CD4-positive, alpha-beta T cell treated with Interleukin-6 at 100 ng/mL for 8 hours (primary cell): ENCODE results near the gene CACNA1C.

Source experiments
- DNase-seq: peaks from one replicate; pipeline ENCODE4 v3.0.0-alpha.2; 2020; ENCODE audit warnings: mixed read lengths, low spot score

The CACNA1C gene

GRCh38 chr12:2414810-2415567 is 362.2 kb downstream of the CACNA1C start:
- DNase-seq = no peak

DNA sequence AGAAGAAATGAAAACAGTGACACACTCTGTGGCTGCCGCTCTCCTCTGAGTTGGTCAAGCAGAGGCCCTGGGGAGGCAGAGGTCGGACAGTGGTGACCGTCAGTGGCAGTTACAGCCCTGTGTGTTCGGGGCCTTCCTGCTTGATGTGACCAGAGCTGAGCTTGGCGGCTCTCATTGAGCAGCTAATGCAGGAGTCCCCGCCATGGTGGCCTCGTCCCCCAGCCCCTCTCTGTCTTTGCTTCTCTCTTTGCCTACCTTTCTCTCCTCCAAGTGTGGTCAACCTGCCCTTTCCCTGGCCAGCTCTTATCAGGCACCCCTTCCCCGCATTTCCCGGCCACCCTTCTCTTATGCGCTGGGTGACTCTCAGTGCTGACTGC is 362.8 kb downstream of the CACNA1C start:
- no peak for DNase-seq

GRCh38 chr12:2416158-2416557 is 363.4 kb downstream of the CACNA1C start:
- DNase-seq = no peak

DNA sequence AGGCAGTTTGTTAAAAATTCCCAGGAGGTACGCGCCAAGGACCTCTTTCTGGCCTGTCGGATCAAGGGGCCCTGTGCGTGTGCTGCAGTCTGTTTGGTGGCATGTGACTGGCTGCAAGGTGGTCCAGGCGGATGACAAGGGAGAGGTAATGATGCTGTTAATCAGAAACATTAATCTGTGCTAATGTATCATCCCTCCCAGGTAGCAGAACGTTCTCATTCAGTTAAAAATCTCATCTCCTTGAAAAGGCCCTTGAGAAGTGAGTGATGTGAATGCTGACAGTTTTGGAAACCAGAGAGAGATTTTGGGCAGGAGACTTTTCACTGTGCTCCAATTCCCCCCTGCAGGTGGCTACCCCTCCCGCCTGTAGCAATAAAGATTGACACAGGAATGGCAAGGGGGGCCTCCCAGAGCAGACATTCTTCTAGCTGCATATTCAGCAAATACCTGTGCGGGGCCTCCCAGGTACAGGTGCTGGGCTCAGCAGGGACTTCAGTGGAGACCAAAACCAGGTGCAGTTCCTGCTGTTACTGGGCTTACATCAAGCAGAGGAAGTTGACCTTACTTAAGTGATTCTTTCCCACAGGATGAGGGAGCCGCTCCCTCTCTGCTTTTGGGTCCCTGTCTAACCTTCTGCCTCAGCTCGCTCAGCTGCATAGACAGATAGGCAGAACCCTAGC is 364.8 kb downstream of the CACNA1C start:
- no peak for DNase-seq

DNA sequence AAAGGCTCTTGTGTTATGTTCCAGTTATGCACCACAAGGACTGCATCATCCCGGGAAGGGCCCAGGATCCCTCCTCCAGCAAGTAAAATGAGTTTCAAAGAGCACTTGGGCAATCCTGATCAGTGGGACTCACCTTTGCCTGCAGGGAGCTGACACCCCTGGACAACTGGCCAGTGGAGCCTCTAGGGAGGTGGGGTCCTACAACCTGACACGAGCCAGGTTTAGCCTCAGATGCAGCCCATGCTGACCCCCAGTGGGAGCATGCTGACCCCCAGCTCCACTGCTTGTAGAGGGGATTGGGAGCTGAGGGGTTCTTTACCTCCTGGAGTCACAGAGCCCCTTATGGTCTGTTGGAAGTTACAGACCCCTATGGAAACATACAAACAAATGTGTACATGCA is 365.8 kb downstream of the CACNA1C start:
- no peak for DNase-seq

DNA sequence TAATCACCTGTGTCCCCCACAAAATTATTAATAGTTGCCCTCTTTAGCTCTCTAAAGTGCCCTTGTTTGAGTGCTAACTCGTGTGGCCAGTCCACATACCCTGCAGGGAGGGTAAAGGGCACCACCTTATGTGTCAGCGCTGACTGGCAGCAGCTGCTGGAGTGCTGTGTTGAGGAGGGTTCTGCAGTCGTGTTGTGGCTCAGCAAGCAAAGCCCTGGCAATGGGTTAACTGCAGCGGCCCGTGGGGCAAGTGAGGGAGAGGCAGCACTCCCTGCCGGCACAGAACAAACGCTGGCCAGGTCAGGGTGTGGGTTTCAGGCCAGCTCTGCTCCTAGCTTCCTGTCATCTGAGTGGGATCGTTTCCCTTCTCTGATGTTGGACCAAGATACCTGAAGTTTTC is 369.8 kb downstream of the CACNA1C start:
- DNase-seq = no peak

- DNase-seq = no peak
Measured at GRCh38 chr12:2429032-2429431, 376.2 kb downstream of the CACNA1C start.

GRCh38 chr12:2431810-2432209 is 379.0 kb downstream of the CACNA1C start:
- DNase-seq = no peak

DNA sequence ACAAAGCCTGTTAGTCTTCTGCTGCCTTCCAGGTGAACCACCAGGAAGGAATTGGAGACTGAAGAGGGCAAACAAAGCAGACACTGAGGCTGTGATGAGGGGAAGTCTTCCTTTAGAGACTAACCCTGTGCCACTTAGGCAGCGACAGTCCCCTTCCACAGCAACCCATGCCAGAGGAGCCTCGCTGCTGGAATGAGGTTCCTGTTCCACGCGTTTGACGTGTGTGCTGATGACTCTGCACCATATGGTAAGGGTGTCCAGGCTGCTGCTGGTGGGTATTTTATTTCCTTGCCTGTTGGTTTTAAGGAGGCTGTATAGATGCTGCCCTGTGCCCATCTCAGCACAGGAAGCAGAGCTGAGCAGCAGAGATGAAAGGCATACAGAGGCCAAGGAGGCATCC is 380.1 kb downstream of the CACNA1C start:
- no peak for DNase-seq

DNA sequence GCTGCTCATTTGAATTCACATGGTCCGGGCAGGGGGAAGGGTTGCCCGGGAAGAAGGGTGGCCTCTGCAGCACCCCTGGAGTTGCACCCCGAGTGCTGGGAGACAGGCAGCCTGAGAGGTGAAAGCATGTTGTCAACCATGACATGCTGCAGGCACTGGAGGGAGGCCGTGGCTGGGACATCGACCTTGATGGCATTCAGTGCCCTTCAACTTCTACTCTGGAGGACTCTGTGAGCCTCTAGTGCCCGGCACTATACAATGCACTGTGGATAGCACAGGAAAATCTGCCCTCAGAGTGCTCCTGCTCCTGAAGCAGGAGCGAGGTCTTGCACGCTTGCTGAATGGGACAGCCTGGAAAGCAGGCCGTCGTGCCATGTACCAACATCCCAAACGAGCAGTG is 382.7 kb downstream of the CACNA1C start:
- DNase-seq = no peak

DNA sequence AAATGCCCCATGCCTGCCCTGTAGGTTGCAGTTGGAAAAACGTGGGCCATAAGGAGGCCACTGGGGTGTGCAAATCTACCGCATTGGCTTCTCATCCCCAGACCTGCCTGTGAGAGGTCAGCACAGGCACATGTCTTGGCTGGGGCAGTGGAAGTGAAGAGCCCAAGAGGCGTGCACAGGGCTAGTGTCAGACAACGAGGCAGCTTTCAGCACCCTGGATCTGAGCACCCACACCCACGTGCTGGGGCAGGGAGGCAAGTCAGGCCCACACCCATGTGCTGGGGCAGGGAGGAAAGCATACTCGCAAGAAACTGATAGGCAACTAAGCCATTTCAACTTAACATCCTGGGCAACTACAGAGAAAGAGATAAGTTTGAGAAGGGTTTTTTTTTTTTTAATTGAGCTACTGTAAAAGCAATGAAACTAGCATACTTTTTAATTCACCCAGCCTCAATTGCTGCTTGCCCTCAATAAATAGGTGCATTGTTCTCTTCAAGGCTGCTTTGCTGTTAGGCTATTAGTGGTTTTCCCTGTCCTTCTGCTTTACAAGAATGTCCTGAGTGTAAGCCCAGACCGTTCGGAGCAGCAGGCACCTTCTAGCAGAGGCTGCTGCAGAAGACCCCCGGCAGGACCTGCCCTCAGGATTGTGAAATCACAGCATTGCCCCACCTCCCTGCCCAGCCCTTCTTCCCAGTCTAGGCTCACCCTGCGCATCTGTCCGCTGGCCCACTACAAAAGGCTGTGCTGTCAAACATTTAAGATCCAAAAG is 386.7 kb downstream of the CACNA1C start:
- no peak for DNase-seq

DNA sequence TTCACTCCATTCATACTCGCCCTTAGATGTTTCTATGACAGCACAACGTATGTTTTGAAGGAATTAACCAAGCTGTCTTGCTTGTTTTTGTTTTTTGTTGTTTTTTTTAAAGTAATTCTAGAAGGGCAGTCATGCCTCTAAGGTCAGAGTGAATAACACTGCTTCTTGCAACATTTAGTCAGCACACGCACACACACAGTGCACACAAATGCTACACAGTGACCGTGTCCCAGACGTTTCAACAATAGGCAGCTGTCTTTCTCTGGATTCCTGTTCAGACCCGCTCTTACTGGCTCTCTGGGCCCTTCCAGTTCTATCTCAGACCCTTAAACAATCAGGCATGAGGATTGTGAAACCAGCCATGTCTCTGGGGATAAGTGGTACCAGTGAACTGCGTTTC is 391.0 kb downstream of the CACNA1C start:
- no peak for DNase-seq

DNA sequence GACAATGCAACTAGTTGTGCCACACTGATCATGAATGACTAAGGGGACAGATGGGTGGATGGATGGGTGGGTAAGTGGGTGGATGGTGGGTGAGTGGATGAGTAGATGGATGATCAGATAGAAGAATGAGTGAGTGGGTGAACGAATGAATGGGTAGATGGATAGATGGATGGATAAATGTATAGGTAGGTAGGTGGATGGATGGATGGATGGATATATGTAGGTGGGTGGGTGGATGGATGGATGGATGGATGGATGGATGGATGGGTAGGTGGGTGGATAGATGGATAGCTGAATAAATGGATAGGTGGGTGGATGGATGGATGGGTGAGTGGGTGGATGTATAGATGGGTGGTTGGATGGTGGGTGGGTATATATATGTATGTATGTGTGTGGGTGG is 393.2 kb downstream of the CACNA1C start:
- no peak for DNase-seq

GRCh38 chr12:2447861-2448260 is 395.1 kb downstream of the CACNA1C start:
- no peak for DNase-seq

- DNase-seq = no peak
Measured at GRCh38 chr12:2449586-2449985, 396.8 kb downstream of the CACNA1C start.

- DNase-seq = no peak
Measured at GRCh38 chr12:2450553-2450952, 397.8 kb downstream of the CACNA1C start.

DNA sequence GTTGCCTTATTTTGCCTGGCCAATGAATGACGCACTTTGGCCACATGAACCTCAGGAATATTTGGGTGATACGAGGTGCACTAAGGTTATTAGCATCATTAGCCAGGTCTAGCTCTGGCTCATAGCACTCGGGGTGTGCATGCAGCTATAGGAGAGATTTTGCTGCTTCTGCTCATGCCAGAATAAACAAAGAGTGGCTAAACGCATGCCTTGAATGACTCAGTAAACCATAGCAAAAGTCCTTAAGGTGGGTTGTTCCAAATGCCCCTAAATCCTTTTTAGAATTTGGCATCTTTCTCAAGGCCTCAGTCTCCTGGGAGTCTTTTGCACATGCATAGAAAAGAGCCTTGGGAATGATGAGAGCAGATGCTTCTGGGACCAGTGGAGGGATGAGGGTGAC is 398.2 kb downstream of the CACNA1C start:
- DNase-seq = no peak

DNA sequence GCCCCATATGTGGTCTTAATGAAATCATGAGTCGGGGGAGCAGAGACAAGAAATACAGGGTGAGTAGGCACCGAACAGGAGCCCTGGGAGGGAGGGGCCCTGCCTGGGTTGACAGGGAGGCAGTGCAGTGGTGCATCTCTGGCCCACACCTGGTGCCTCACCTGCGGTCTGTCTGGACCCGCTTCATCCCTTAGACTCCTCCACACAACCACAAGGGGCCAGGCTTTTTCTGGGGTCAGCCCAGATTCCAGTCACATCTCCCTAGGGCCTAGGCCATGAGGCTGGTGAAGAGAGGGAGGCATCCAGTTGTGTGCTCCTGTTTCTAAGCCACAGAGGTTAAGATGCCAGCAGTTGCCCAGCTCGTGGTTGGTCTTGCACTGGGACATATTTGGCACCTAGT is 398.7 kb downstream of the CACNA1C start:
- DNase-seq = no peak

- DNase-seq = no peak
Measured at GRCh38 chr12:2453076-2453760, 400.4 kb downstream of the CACNA1C start.

DNA sequence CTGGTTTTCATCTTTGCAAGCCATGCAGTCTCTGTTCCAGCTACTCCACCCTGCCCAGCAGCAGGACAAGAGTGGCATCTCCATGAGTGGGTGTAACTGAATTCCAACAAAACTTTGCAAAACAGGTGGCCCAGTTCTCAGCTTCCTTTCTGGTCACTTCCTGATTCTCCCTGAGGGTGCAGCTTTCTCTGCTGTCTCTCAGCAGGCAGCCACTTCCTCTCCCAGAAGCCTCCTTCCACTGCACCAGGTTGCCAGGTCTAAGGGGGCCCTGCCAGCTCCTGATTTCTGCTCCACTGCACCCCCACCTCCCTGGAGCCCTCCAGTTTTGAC is 400.9 kb downstream of the CACNA1C start:
- DNase-seq = no peak

- DNase-seq = no peak
Measured at GRCh38 chr12:2454601-2455177, 401.9 kb downstream of the CACNA1C start.

DNA sequence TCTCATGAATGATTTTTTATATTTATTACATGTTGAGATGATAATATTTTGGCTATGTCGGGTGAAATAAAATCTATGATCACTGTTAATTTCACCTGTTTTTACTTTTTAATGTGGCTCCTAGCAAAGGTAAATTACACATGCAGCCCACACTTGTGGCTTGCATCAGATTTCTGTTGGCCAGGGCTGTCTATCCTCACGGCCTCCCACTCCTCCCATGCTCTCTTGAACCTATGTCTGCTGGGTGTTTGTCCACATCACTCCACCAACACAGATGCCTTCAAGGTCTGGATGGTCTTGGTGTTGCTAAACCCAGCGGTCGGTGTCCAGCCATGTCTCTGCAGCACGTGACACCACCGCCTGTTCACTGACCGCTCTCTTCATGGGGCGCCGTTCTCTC is 402.6 kb downstream of the CACNA1C start:
- DNase-seq = no peak
